ENCODE measurements around the gene HAPLN2. TPM values are rescaled to one million over a fixed set of nuclear protein-coding genes. Genes with fewer than 3 reads are reported as not detected.

The HAPLN2 gene
- total and polyA plus RNA-seq, 2 of the 4 experiments (the other 2 are of a cell fraction), result not detected

DNA sequence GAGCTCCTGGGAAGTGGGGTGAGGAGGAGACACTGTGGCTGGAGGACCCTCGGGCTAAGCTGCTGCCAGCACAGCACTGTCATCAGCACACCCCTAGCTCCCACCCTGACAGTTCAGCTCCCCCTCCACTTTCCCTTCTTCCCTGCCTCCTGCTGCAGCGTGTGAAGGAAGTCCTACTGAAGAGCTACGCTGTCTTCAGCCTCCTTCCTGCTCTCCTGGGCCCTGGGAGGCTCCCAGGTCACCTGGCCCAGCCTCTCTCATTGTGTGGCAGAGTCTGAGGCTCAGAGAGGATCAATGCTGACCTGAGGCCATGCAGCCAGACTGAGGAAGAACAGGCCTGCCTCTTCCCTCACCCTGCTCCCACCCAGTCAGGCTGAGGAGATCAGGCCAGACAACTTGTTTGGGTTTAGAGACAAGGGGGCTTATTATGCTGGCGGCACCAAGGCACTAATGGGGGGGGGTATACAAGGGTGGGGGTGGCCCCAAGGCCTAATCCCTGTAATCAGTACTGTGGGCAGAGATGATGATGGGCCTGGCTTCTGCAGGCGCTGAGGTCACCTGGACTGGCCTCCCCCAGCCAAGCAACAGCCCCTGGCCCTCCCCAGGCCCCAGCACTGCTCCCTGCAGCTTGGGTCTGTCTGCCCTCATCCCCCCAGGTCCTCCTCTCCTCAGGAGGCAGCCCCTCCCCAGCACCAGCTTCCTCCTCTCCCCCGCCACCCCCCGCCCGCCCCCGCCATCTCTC, 48.9 kb downstream of the HAPLN2 start (continued):
- TF ChIP-seq MAFK (IDR thresholded peaks at IDR 0.05; ENCODE audit: low read depth, low read length), result no peak

DNA sequence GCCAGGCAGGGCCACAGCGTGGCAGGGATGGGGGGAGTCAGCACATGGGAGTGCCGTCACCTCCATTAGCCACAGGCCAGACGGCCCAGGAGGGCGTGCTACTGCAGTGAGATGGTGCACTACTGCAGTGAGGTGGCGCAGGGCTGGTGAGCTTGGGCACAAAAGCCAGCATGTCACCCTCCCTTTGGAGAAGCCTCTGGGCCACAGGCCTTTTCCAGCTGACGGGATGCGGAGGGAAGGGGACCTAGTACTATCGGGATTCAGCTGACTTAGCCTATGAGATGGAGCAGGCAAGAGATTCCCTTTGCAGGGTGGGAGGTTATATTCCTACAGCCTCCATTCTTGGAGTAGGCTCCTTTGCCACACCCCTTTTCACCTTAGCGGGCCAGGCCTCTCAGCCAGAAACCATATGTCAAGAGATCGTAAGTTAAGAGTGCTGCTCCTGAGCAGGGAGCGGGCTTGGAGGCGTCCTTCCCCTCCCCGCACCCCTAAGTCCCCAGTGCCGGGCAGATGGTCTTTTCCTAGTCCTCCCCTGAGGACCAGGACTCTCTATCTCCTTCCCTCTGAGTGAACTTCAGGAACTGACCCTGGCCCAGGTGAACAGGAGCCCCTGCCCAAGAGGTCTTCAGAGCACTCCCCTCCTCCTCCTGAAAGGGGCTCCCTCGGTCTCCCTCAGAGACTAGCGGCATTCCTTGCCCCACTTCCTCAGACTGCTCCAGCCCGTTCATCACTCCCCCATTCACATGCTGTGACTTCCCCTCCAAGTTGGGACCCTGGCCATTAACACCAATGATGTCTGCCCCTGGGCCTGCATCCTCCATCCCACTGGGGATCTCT, 49.8 kb downstream of the HAPLN2 start:
- Histone ChIP-seq H3K14ac (replicated peaks; ENCODE audit: low read depth, low read length) (no peak overlapping the region; the same call in 1 of the 2 replicates), H3K9me1 (ENCODE audit: insufficient read depth, low read length) (peaks cover 22% of the 10 kb centered on the region), H3K36me3 (ENCODE audit: control insufficient read depth, insufficient read depth, low read length) (peaks cover 10% of the 10 kb centered on the region), H3K4ac (ENCODE audit: low read depth, low read length) (peak overlapping the region; percentile 9; the same call in 1 of the 2 replicates), H3K23ac (ENCODE audit: low read depth, low read length) (no peak overlapping the region), H3K4me2 (ENCODE audit: low read depth, low read length) (no peak overlapping the region), H2AFZ (replicated peaks; ENCODE audit: low read length, poor library complexity) (peak overlapping the region; percentile 53), H2BK5ac (ENCODE audit: low read depth, low read length, poor library complexity, severe bottlenecking) (no peak overlapping the region), H3K9ac (ENCODE audit: low read depth, low read length) (no peak overlapping the region), H2BK20ac (ENCODE audit: low read depth, low read length) (no peak overlapping the region), H3K79me1 (ENCODE audit: low read depth in 1 of 2, low read length in 2 of 2) (peaks cover 1 to 45% of the 10 kb centered on the region in 2 experiments; a peak in 2 of 4 replicates), H3K4me3 (ENCODE audit: insufficient read depth, low read depth, low read length) (no peak overlapping the region), H3K27me3 (ENCODE audit: control insufficient read depth, insufficient read depth, low read length) (no peaks in the 10 kb centered on the region), H2BK15ac (ENCODE audit: low read depth, low read length) (no peak overlapping the region), H3K18ac (ENCODE audit: low read depth, low read length) (no peak overlapping the region), H4K5ac (ENCODE audit: low read depth, low read length) (no peak overlapping the region), H2BK120ac (ENCODE audit: low read depth, low read length) (no peak overlapping the region), H4K20me1 (ENCODE audit: insufficient read depth, low read length) (peaks cover 7% of the 10 kb centered on the region), H4K91ac (ENCODE audit: insufficient read depth, low read depth, low read length) (peak overlapping the region; percentile 58; the same call in 1 of the 2 replicates), H3K27ac (ENCODE audit: insufficient read depth, low read length) (no peak overlapping the region), H2AK5ac (ENCODE audit: low read depth, low read length) (peak overlapping the region; percentile 30; the same call in 1 of the 2 replicates), H3K4me1 (ENCODE audit: control insufficient read depth, insufficient read depth, low read length) (peaks cover 36% of the 10 kb centered on the region), H2AK9ac (replicated peaks; ENCODE audit: low read depth, low read length, poor library complexity) (no peak overlapping the region), H3K9me3 (ENCODE audit: control insufficient read depth, insufficient read depth, low read length) (no peaks in the 10 kb centered on the region), H3K56ac (ENCODE audit: extremely low read depth, insufficient read depth, low read length) (no peak overlapping the region), H4K8ac (ENCODE audit: low read depth in 2 of 2, low read length in 2 of 2) (no peak overlapping the region; a peak in 1 of 4 replicates)
- POLR2A ChIA-PET (ENCODE audit: unreplicated experiment), result no interaction called here
- WGBS, 2 experiments (ENCODE audit: extremely low coverage in 2 of 2, insufficient read length in 1 of 2), result 74% methylated on average over 6 of the region's 17 CpGs; no CpG with 5 or more reads in 1 of the 2 experiments
- in situ Hi-C loops (cut with MboI; ENCODE audit: low sequenced_read_pairs), result no loop called here
- TF ChIP-seq CHD1 (IDR thresholded peaks at IDR 0.05; ENCODE audit: low read depth, low read length) (no peak), FOS (IDR thresholded peaks at IDR 0.05; ENCODE audit: low read depth, low read length) (no peak), MXI1 (IDR thresholded peaks at IDR 0.05; ENCODE audit: borderline replicate concordance, low read depth, low read length) (no peak), POLR2A (IDR thresholded peaks at IDR 0.05; ENCODE audit: low read depth, low read length) (no peak), RFX5 (IDR thresholded peaks at IDR 0.05; ENCODE audit: low read depth, low read length) (no peak)
- TF ChIP-seq, protein P1, sequence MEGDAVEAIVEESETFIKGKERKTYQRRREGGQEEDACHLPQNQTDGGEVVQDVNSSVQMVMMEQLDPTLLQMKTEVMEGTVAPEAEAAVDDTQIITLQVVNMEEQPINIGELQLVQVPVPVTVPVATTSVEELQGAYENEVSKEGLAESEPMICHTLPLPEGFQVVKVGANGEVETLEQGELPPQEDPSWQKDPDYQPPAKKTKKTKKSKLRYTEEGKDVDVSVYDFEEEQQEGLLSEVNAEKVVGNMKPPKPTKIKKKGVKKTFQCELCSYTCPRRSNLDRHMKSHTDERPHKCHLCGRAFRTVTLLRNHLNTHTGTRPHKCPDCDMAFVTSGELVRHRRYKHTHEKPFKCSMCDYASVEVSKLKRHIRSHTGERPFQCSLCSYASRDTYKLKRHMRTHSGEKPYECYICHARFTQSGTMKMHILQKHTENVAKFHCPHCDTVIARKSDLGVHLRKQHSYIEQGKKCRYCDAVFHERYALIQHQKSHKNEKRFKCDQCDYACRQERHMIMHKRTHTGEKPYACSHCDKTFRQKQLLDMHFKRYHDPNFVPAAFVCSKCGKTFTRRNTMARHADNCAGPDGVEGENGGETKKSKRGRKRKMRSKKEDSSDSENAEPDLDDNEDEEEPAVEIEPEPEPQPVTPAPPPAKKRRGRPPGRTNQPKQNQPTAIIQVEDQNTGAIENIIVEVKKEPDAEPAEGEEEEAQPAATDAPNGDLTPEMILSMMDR (conservative IDR thresholded peaks at IDR 0.05; ENCODE audit: low read depth, low read length), result no peak
- TF ChIP-seq, protein P2, sequence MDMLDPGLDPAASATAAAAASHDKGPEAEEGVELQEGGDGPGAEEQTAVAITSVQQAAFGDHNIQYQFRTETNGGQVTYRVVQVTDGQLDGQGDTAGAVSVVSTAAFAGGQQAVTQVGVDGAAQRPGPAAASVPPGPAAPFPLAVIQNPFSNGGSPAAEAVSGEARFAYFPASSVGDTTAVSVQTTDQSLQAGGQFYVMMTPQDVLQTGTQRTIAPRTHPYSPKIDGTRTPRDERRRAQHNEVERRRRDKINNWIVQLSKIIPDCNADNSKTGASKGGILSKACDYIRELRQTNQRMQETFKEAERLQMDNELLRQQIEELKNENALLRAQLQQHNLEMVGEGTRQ (IDR thresholded peaks at IDR 0.05; ENCODE audit: low read depth, low read length), result no peak
- TF ChIP-seq, protein P3, sequence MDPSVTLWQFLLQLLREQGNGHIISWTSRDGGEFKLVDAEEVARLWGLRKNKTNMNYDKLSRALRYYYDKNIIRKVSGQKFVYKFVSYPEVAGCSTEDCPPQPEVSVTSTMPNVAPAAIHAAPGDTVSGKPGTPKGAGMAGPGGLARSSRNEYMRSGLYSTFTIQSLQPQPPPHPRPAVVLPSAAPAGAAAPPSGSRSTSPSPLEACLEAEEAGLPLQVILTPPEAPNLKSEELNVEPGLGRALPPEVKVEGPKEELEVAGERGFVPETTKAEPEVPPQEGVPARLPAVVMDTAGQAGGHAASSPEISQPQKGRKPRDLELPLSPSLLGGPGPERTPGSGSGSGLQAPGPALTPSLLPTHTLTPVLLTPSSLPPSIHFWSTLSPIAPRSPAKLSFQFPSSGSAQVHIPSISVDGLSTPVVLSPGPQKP (IDR thresholded peaks at IDR 0.05; ENCODE audit: borderline replicate concordance, low read depth, low read length), result no peak
- intact Hi-C loops (cut with micrococcal nuclease), result no loop called here
- CTCF ChIA-PET, result no interaction called here
- no peak for ATAC-seq (ENCODE audit: low read depth)
- TSS peak; percentile 69 for BruUV-seq (replicated peaks)
- dilution Hi-C loops (cut with HindIII; ENCODE audit: low sequenced_read_pairs, unreplicated experiment), result no loop called here
- DNase-seq, result no peak

All from IMR-90 (cell line).